ENCODE data around the gene ZNF319. TPM values are rescaled to one million over a fixed set of nuclear protein-coding genes. Genes with fewer than 3 reads are reported as not detected.

ZNF319 gene
- total and polyA plus RNA-seq, 2 of the 4 experiments (the other 2 are of a cell fraction) = 0.90 to 6.3 TPM

GRCh38 chr16:58029410-58029809, 28.9 kb upstream of the ZNF319 start:
- CTCF ChIA-PET = interaction anchor here (1.8 kb wide), 1 partner anchor 92 kb away, joined by 5 read pairs; no protein-coding TSS in a partner anchor
- peaks cover 4% of the 10 kb centered on the region; the same call in 1 of the 2 replicates for H3K4me1 ChIP-seq (ENCODE audit: control insufficient read depth, insufficient read depth, low read length)
- H3K36me3 ChIP-seq (ENCODE audit: control insufficient read depth, insufficient read depth, low read length) = no peaks in the 10 kb centered on the region
- no peak overlapping the region for H2AK5ac ChIP-seq (ENCODE audit: low read depth, low read length)
- H4K91ac ChIP-seq (ENCODE audit: insufficient read depth, low read depth, low read length) = no peak overlapping the region
- no peak overlapping the region for H4K5ac ChIP-seq (ENCODE audit: low read depth, low read length)
- intact Hi-C loops (cut with micrococcal nuclease) (no loop called here), dilution Hi-C loops (cut with HindIII; ENCODE audit: low sequenced_read_pairs, unreplicated experiment) (no loop called here), in situ Hi-C loops (cut with MboI; ENCODE audit: low sequenced_read_pairs) (no loop called here)
- no peaks in the 10 kb centered on the region for H3K9me1 ChIP-seq (ENCODE audit: insufficient read depth, low read length)
- H2BK5ac ChIP-seq (ENCODE audit: low read depth, low read length, poor library complexity, severe bottlenecking) = no peak overlapping the region
- H2AFZ ChIP-seq (replicated peaks; ENCODE audit: low read length, poor library complexity) = no peak overlapping the region
- BruUV-seq (replicated peaks) = no TSS peak
- no peak overlapping the region for H3K4me3 ChIP-seq (ENCODE audit: insufficient read depth, low read depth, low read length)
- H3K27ac ChIP-seq (ENCODE audit: insufficient read depth, low read length) = no peak overlapping the region
- no peak overlapping the region for H3K4ac ChIP-seq (ENCODE audit: low read depth, low read length)
- POLR2A ChIA-PET (ENCODE audit: unreplicated experiment) = no interaction called here
- H3K56ac ChIP-seq (ENCODE audit: extremely low read depth, insufficient read depth, low read length) = no peak overlapping the region
- no peak overlapping the region for H2AK9ac ChIP-seq (replicated peaks; ENCODE audit: low read depth, low read length, poor library complexity)
- no peaks in the 10 kb centered on the region; the same call in 1 of the 2 replicates for H4K20me1 ChIP-seq (ENCODE audit: insufficient read depth, low read length)
- no CpG with 5 or more reads among the region's 2 CpGs for WGBS, 2 experiments (ENCODE audit: extremely low coverage in 2 of 2, insufficient read length in 1 of 2)
- H2BK120ac ChIP-seq (ENCODE audit: low read depth, low read length) = no peak overlapping the region
- no peak overlapping the region for H4K8ac ChIP-seq (ENCODE audit: low read depth in 2 of 2, low read length in 2 of 2)
- no peak overlapping the region for H3K4me2 ChIP-seq (ENCODE audit: low read depth, low read length)
- H3K18ac ChIP-seq (ENCODE audit: low read depth, low read length) = no peak overlapping the region
- no peaks in the 10 kb centered on the region for H3K9me3 ChIP-seq (ENCODE audit: control insufficient read depth, insufficient read depth, low read length)
- no peak overlapping the region for H2BK20ac ChIP-seq (ENCODE audit: low read depth, low read length)
- DNase-seq = no peak
- H3K79me1 ChIP-seq (ENCODE audit: low read depth in 1 of 2, low read length in 2 of 2) = no peaks in the 10 kb centered on the region
- peaks cover 44% of the 10 kb centered on the region for H3K27me3 ChIP-seq (ENCODE audit: control insufficient read depth, insufficient read depth, low read length)
- no peak overlapping the region for H3K9ac ChIP-seq (ENCODE audit: low read depth, low read length)
- H3K14ac ChIP-seq (replicated peaks; ENCODE audit: low read depth, low read length) = no peak overlapping the region
- TF ChIP-seq POLR2A (IDR thresholded peaks at IDR 0.05; ENCODE audit: low read depth, low read length) (no peak), SMC3 (IDR thresholded peaks at IDR 0.05; ENCODE audit: low read depth, low read length) (no peak), RCOR1 (IDR thresholded peaks at IDR 0.05; ENCODE audit: insufficient replicate concordance, low read length) (no peak), MXI1 (IDR thresholded peaks at IDR 0.05; ENCODE audit: borderline replicate concordance, low read depth, low read length) (no peak), RFX5 (IDR thresholded peaks at IDR 0.05; ENCODE audit: low read depth, low read length) (no peak), MAZ (IDR thresholded peaks at IDR 0.05; ENCODE audit: borderline replicate concordance, low read depth, low read length) (no peak), FOS (IDR thresholded peaks at IDR 0.05; ENCODE audit: low read depth, low read length) (no peak), MAFK (IDR thresholded peaks at IDR 0.05; ENCODE audit: low read depth, low read length) (no peak)
- TF ChIP-seq, protein P1, sequence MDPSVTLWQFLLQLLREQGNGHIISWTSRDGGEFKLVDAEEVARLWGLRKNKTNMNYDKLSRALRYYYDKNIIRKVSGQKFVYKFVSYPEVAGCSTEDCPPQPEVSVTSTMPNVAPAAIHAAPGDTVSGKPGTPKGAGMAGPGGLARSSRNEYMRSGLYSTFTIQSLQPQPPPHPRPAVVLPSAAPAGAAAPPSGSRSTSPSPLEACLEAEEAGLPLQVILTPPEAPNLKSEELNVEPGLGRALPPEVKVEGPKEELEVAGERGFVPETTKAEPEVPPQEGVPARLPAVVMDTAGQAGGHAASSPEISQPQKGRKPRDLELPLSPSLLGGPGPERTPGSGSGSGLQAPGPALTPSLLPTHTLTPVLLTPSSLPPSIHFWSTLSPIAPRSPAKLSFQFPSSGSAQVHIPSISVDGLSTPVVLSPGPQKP (IDR thresholded peaks at IDR 0.05; ENCODE audit: borderline replicate concordance, low read depth, low read length) = no peak
- H2BK15ac ChIP-seq (ENCODE audit: low read depth, low read length) = no peak overlapping the region
- no peak overlapping the region for H3K23ac ChIP-seq (ENCODE audit: low read depth, low read length)
- no peak for ATAC-seq (ENCODE audit: low read depth)
